HepG2 (cell line): Measurements from ENCODE around the gene EEF1A1. TPM values are rescaled to one million over a fixed set of nuclear protein-coding genes. Genes with fewer than 3 reads are reported as not detected.

Experiments used
- ATAC-seq: fragments of 200-7000 bp; cut with Tn5 transposase; 3 replicates; pipeline ENCODE4 v1.9.1; 2020; ENCODE audit warnings: mild to moderate bottlenecking, moderate library complexity
- BruUV-seq: library from RNA; stranded (reverse); fragments of 400-500 nt; replicated peaks from 2 replicates; lab custom pipeline; 2021; lab: Mats Ljungman, UMichigan
- CTCF ChIA-PET: fragments of 300-600 bp; formaldehyde crosslinking; extraction: SDS; loops from one replicate; lab custom pipeline; 2021; ENCODE audit warnings: low total read pairs, inconsistent platforms, low intra/inter-chr PET ratio; lab: Yijun Ruan, JAX
- POLR2A ChIA-PET: fragments of 350-600 bp; sonication (Branson Sonifier 250); formaldehyde crosslinking; loops from one replicate; lab custom pipeline; 2020; ENCODE audit warnings: antibody characterized with exemption, inconsistent platforms; lab: Yijun Ruan, JAX
- DNase-seq: peaks from one replicate; pipeline ENCODE4 v3.0.0-alpha.2; 2015; ENCODE audit warnings: low spot score
- FAIRE-seq: peaks from 3 replicates; lab custom pipeline; 2011; peaks lifted over from hg19 to GRCh38; lab: Jason Lieb, UNC
- H2AFZ ChIP-seq: one replicate; pipeline ENCODE4 v1.6.1; 2011; ENCODE audit warnings: low read length, inconsistent platforms
- H3K27ac ChIP-seq: fragments of 300-600 bp; 3 replicates; pipeline ENCODE4 v1.8.0; 2011; ENCODE audit warnings: mixed run types, mild to moderate bottlenecking, mixed read lengths, low read length, inconsistent platforms; ENCODE audit not compliant: insufficient read depth; ENCODE audit errors: extremely low read length
- H3K27me3 ChIP-seq, 2 experiments: fragments of 200-600 bp in 1 of 2; 2 replicates in 1 of 2; 3 replicates in 1 of 2; pipeline versions ENCODE4 v1.6.0 to v1.8.0; 2011; ENCODE audit warnings: low read length in 2 of 2, mild to moderate bottlenecking in 2 of 2, moderate library complexity in 2 of 2, inconsistent platforms in 1 of 2; ENCODE audit not compliant: insufficient read depth in 2 of 2, control insufficient read depth in 1 of 2
- H3K36me3 ChIP-seq, 2 experiments: fragments of 200-600 bp in 1 of 2; replicated peaks in 1 of 2; 2 replicates in 1 of 2; 3 replicates in 1 of 2; pipeline versions ENCODE4 v1.5.1 to v1.8.0; 2011; ENCODE audit warnings: low read length in 2 of 2, inconsistent platforms in 1 of 2; ENCODE audit not compliant: insufficient read depth in 2 of 2, control insufficient read depth in 1 of 2
- H3K4me1 ChIP-seq: 2 replicates; pipeline ENCODE4 v1.5.1; 2012; ENCODE audit warnings: low read length, inconsistent platforms; ENCODE audit not compliant: insufficient read depth
- H3K4me2 ChIP-seq: 2 replicates; pipeline ENCODE4 v1.6.0; 2011; ENCODE audit warnings: low read depth, low read length, inconsistent platforms
- H3K4me3 ChIP-seq, 3 experiments: fragments of 200-600 bp in 1 of 3; sonication (generic), shearing (Covaris generic) in 1 of 3; replicated peaks in 1 of 3; 2 replicates each; pipeline ENCODE4 v1.5.1; 2011 to 2016; ENCODE audit warnings: low read length in 3 of 3, inconsistent platforms in 2 of 3, low read depth in 2 of 3, mild to moderate bottlenecking in 2 of 3, control low read depth in 1 of 3, mixed read lengths in 1 of 3; ENCODE audit not compliant: insufficient read depth in 1 of 3
- H3K79me2 ChIP-seq: one replicate; pipeline ENCODE4 v1.6.1; 2011; ENCODE audit warnings: low read length, inconsistent platforms; ENCODE audit not compliant: insufficient read depth
- H3K9ac ChIP-seq: 2 replicates; pipeline ENCODE4 v1.6.0; 2011; ENCODE audit warnings: mild to moderate bottlenecking, low read depth, low read length, inconsistent platforms; ENCODE audit not compliant: insufficient read depth
- H3K9me3 ChIP-seq: 2 replicates; pipeline ENCODE4 v1.5.1; 2012; ENCODE audit warnings: mild to moderate bottlenecking, low read length
- H4K20me1 ChIP-seq: 2 replicates; pipeline ENCODE4 v1.6.0; 2011; ENCODE audit warnings: inconsistent platforms, mild to moderate bottlenecking, low read length, moderate library complexity; ENCODE audit not compliant: insufficient read depth
- ERF ChIP-seq: IDR thresholded peaks from 2 replicates; pipeline ENCODE4 v1.6.1; 2018; ENCODE audit warnings: missing biosample characterization, missing genetic modification reagents
- HDAC1 ChIP-seq: sonication (generic); formaldehyde crosslinking; IDR thresholded peaks from 2 replicates; pipeline ENCODE4 v1.5.1; 2020; ENCODE audit warnings: mild to moderate bottlenecking, missing genetic modification reagents
- HNRNPL ChIP-seq: fragments of 200-400 bp; formaldehyde crosslinking; IDR thresholded peaks from 2 replicates; pipeline ENCODE4 v1.6.1; 2017; ENCODE audit warnings: mild to moderate bottlenecking, low read depth, low read length
- SMYD3 ChIP-seq: sonication (generic); formaldehyde crosslinking; IDR thresholded peaks from 2 replicates; pipeline ENCODE4 v1.8.1; 2023; ENCODE audit warnings: mild to moderate bottlenecking, missing genetic modification reagents
- SRSF9 ChIP-seq: fragments of 200-400 bp; formaldehyde crosslinking; IDR thresholded peaks from 2 replicates; pipeline ENCODE4 v1.6.1; 2018; ENCODE audit warnings: borderline replicate concordance, mild to moderate bottlenecking, low read depth, low read length; ENCODE audit not compliant: insufficient read depth, poor library complexity, severe bottlenecking
- WGBS: methylation state at CpG from one replicate; pipeline ENCODE4 v1.1.6; 2017; ENCODE audit warnings: low lambda C conversion rate; 5-methylcytosine and 5-hydroxymethylcytosine counted together
- in situ Hi-C: cut with HindIII; loops from 2 replicates; pipeline ENCODE4 v1.10.0; 2017; ENCODE audit warnings: low pct_unique_long_range_greater_than_20kb; ENCODE audit not compliant: extremely low pct_ligation_motif_present
- intact Hi-C: fragments of 100-400 bp; cut with micrococcal nuclease; formaldehyde crosslinking; loops from one replicate; pipeline ENCODE4 v1.10.0; 2022; ENCODE audit not compliant: unreplicated experiment
- polyA plus RNA-seq, 8 experiments: library from polyadenylated mRNA; depleted of rRNA in 3 of 8; stranded (reverse) in 7 of 8; unstranded in 1 of 8; fragments of >200 nt; fragmentation: Illumina TruSeq in 4 of 8; extraction: Trizol in 4 of 8; gene quantifications; 2 replicates each; pipeline versions ENCODE4 v1.2.1 to v1.2.3, GENCODE V29; 2011 to 2016; ENCODE audit warnings: low read depth in 4 of 8, missing spikeins in 1 of 8, mixed read lengths in 1 of 8; ENCODE audit not compliant: insufficient read depth in 1 of 8
- total RNA-seq, 5 experiments: library from RNA; depleted of rRNA; stranded (reverse); fragments of >200 nt; fragmentation: Illumina TruSeq; extraction: Trizol; gene quantifications; 2 replicates each; pipeline ENCODE4 v1.2.3, GENCODE V29; 2016; ENCODE audit warnings: low read depth in 1 of 5
- TF ChIP-seq, protein P1 (sequence below): sonication (generic); formaldehyde crosslinking; IDR thresholded peaks from 2 replicates; pipeline ENCODE4 v1.4.0; 2020; ENCODE audit warnings: mild to moderate bottlenecking, missing genetic modification reagents

The EEF1A1 gene
- total and polyA plus RNA-seq, 2 of the 13 experiments (the other 11 are each of a cell fraction or from before 2014, with no cell fraction given) = 13,726 to 17,172 TPM

DNA sequence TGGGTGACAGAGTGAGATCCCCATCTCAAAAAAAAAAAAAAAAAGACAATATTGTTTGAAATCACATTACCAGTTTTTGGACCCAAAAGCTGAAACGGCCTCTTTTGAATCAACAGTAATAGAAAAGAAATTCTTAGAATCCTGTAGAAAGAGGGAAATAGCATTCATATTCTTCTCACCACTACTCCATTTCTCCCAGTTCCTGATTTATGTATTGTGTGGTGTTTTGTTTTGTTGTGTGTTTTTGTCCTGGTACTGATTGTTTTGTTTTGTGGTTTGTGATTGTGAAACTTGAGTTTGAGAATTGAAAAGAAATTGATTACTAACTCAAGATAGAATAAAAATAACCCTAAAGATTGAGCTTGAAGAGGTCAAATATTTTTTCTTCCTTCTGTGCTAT, 26.2 kb upstream of the EEF1A1 start:
- Histone ChIP-seq H4K20me1 (no peaks in the 10 kb centered on the region), H3K4me3 (no peak overlapping the region), H3K9ac (no peak overlapping the region), H3K36me3 (no peaks in the 10 kb centered on the region), H3K4me1 (peaks cover 22% of the 10 kb centered on the region), H3K27me3 (no peaks in the 10 kb centered on the region), H3K4me2 (no peak overlapping the region), H3K27ac (no peak overlapping the region), H3K79me2 (no peaks in the 10 kb centered on the region), H2AFZ (no peak overlapping the region), H3K9me3 (no peaks in the 10 kb centered on the region)
- TF ChIP-seq, protein P1, sequence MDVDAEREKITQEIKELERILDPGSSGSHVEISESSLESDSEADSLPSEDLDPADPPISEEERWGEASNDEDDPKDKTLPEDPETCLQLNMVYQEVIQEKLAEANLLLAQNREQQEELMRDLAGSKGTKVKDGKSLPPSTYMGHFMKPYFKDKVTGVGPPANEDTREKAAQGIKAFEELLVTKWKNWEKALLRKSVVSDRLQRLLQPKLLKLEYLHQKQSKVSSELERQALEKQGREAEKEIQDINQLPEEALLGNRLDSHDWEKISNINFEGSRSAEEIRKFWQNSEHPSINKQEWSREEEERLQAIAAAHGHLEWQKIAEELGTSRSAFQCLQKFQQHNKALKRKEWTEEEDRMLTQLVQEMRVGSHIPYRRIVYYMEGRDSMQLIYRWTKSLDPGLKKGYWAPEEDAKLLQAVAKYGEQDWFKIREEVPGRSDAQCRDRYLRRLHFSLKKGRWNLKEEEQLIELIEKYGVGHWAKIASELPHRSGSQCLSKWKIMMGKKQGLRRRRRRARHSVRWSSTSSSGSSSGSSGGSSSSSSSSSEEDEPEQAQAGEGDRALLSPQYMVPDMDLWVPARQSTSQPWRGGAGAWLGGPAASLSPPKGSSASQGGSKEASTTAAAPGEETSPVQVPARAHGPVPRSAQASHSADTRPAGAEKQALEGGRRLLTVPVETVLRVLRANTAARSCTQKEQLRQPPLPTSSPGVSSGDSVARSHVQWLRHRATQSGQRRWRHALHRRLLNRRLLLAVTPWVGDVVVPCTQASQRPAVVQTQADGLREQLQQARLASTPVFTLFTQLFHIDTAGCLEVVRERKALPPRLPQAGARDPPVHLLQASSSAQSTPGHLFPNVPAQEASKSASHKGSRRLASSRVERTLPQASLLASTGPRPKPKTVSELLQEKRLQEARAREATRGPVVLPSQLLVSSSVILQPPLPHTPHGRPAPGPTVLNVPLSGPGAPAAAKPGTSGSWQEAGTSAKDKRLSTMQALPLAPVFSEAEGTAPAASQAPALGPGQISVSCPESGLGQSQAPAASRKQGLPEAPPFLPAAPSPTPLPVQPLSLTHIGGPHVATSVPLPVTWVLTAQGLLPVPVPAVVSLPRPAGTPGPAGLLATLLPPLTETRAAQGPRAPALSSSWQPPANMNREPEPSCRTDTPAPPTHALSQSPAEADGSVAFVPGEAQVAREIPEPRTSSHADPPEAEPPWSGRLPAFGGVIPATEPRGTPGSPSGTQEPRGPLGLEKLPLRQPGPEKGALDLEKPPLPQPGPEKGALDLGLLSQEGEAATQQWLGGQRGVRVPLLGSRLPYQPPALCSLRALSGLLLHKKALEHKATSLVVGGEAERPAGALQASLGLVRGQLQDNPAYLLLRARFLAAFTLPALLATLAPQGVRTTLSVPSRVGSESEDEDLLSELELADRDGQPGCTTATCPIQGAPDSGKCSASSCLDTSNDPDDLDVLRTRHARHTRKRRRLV = no peak
- TF ChIP-seq SMYD3 (CRISPR knock-in tag) = no peak
- TF ChIP-seq SRSF9 = no peak
- no peak for TF ChIP-seq ERF (CRISPR knock-in tag)
- no peak for TF ChIP-seq HDAC1 (CRISPR knock-in tag)
- no peak for TF ChIP-seq HNRNPL
- CTCF ChIA-PET = no interaction called here
- DNase-seq = no peak
- WGBS = 83% methylated on average over 1 of the region's 1 CpG
- POLR2A ChIA-PET = no interaction called here
- in situ Hi-C loops = no loop called here
- intact Hi-C loops = no loop called here
- no peak for ATAC-seq
- no peak for FAIRE-seq
- BruUV-seq = no TSS peak
